GM23248 (cell line): ENCODE data around the gene NPTN.

ENCODE experiments used
- EZH2 ChIP-seq: fragments of 200-600 bp; sonication (generic); IDR thresholded peaks from 2 replicates; pipeline ENCODE4 v1.6.1; 2018; ENCODE audit warnings: antibody characterized with exemption, mild to moderate bottlenecking; ENCODE audit not compliant: insufficient read depth, poor library complexity, severe bottlenecking
- EZH2phosphoT487 ChIP-seq: fragments of 200-600 bp; sonication (generic); IDR thresholded peaks from 2 replicates; pipeline ENCODE4 v1.6.1; 2018; ENCODE audit warnings: antibody characterized with exemption, moderate library complexity, mild to moderate bottlenecking, low read depth; ENCODE audit not compliant: insufficient read depth

GRCh38 chr15:73650416-73651126 is 17.4 kb upstream of the NPTN start:
- TF ChIP-seq EZH2phosphoT487 (no peak), EZH2 (no peak)
